Stimulated activated naive B cell treated with anti-CD40 and anti-IgM and Interleukin-4, amounts not matched to agents 10 μg/mL and 1 μg/mL and 100 μg/mL, for 72 hours (primary cell): ENCODE measurements around the gene THAP12.
A peak's percentile ranks its signal among the peaks of the same experiment; 100 is the strongest.
"Not testable (repeated sequence)": the region's sequence is repeated elsewhere in the genome, so short reads cannot be mapped to it uniquely, and the experiment has no call there.

Source experiments
- ATAC-seq, 2 donors: fragments of 150-1000 bp; cut with Tn5 transposase; replicated peaks; 2 replicates each; pipeline ENCODE4 v1.10.0; 2021; ENCODE audit warnings: moderate library complexity in 1 of 2
- DNase-seq: peaks from one replicate; pipeline ENCODE4 v3.0.0; 2021
- H3K27ac Mint-ChIP-seq: one replicate; pipeline ENCODE4 v1.8.0; 2022; ENCODE audit warnings: mild to moderate bottlenecking, mixed read lengths
- H3K27me3 Mint-ChIP-seq, 2 donors: one replicate each; pipeline ENCODE4 v1.8.0; 2022; ENCODE audit warnings: mixed read lengths in 2 of 2
- H3K36me3 Mint-ChIP-seq, 2 donors: one replicate each; pipeline ENCODE4 v1.8.0; 2022; ENCODE audit warnings: mixed read lengths in 2 of 2, mild to moderate bottlenecking in 1 of 2
- H3K4me1 Mint-ChIP-seq, 2 donors: one replicate each; pipeline ENCODE4 v1.8.0; 2022; ENCODE audit warnings: mixed read lengths in 2 of 2, mild to moderate bottlenecking in 1 of 2
- H3K4me3 Mint-ChIP-seq, 2 donors: one replicate each; pipeline ENCODE4 v1.8.0; 2022; ENCODE audit warnings: mild to moderate bottlenecking in 2 of 2, mixed read lengths in 2 of 2, moderate library complexity in 1 of 2
- H3K9me3 Mint-ChIP-seq, 2 donors: one replicate each; pipeline ENCODE4 v1.8.0; 2022; ENCODE audit warnings: mixed read lengths in 2 of 2, mild to moderate bottlenecking in 1 of 2

The THAP12 gene

DNA sequence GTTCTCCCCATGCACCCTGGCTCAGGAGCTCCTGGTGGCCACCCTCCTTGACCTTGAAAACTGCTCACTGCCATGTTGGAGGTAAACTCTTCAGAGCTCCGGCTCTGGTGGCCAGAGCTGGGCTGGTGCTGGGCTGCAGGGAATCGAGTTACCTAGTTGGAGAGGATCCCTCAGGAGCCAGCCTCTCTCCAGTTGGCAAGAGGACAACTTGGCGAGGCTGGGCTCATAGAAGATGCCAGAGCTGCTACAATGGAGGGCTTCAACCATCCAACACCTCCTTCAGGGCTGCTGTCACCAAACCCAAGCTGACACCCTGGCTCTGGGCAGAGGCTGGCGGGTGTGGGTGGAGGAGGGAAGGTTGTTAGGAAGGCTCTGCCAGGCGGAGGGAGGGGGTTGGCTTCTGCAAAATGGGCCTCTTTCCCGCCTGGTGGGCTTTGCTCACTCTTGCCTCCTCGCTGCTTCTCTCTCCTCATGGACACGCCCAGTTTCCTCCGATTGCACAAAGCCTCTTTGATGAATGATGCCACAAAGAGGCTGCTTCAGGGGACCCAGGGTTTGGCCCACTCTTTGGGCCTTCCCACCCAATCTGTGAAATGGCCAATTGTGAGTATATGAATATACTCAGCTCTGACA is 53.1 kb downstream of the THAP12 start:
- H3K27ac Mint-ChIP-seq = no peak overlapping the region
- ATAC-seq = no peak

DNA sequence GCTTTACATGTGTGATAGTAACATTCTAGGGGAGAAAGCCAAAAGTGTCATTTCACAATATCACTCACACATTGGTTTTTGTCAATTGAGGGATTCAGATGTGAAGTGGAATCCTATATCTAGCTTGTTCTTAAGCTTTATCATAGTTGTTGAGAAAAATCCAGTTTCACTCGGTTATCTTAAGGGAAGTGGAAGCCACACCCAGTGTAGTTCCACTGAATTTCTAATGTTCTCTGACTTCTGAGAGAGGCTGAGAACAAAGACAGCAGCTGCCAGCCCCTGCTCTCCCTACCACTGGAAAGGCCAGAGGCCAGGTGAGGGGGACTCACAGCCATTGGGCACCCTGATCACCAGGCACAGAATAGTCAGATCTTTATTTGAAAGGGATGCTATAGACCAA is 53.7 kb downstream of the THAP12 start:
- H3K4me1 Mint-ChIP-seq = no peaks in the 10 kb centered on the region
- no peak overlapping the region for H3K4me3 Mint-ChIP-seq
- no peak overlapping the region for H3K27ac Mint-ChIP-seq
- DNase-seq (no peak), ATAC-seq (no peak)
- peaks cover 17 to 22% of the 10 kb centered on the region in 2 donors for H3K27me3 Mint-ChIP-seq
- H3K9me3 Mint-ChIP-seq = no peaks in the 10 kb centered on the region
- H3K36me3 Mint-ChIP-seq = no peaks in the 10 kb centered on the region

More for the DNA sequence above, 53.1 kb downstream of the THAP12 start:
- DNase-seq = no peak
- H3K4me1 Mint-ChIP-seq = no peaks in the 10 kb centered on the region
- H3K4me3 Mint-ChIP-seq = no peak overlapping the region
- no peaks in the 10 kb centered on the region for H3K36me3 Mint-ChIP-seq
- no peaks in the 10 kb centered on the region for H3K9me3 Mint-ChIP-seq
- H3K27me3 Mint-ChIP-seq = peaks cover 14 to 18% of the 10 kb centered on the region in 2 donors

DNA sequence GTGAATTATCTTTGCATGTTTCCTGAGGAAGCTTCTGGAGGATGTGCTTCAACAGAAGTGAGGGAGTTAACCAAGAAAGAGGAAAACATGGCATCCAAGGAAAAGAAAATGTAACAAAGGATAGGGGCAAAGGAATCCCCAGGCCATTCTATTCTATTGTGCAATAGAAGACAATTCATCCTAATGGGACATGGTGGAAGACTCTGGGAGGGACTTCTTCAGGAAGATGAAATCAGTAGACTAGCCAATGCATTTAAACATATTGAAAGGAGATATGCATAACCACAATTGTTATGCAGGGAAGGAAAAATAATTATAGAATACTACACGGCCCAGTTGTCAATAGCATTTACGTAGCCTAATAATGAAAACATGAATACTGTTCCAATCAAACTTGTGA is 55.7 kb downstream of the THAP12 start:
- Mint-ChIP-seq H3K27me3 (peaks cover 32 to 38% of the 10 kb centered on the region in 2 donors), H3K4me1 (peaks cover 0 to 6% of the 10 kb centered on the region in 2 donors), H3K27ac (no peak overlapping the region), H3K4me3 (no peak overlapping the region), H3K9me3 (no peaks in the 10 kb centered on the region), H3K36me3 (no peaks in the 10 kb centered on the region)
- ATAC-seq (no peak), DNase-seq (no peak)

DNA sequence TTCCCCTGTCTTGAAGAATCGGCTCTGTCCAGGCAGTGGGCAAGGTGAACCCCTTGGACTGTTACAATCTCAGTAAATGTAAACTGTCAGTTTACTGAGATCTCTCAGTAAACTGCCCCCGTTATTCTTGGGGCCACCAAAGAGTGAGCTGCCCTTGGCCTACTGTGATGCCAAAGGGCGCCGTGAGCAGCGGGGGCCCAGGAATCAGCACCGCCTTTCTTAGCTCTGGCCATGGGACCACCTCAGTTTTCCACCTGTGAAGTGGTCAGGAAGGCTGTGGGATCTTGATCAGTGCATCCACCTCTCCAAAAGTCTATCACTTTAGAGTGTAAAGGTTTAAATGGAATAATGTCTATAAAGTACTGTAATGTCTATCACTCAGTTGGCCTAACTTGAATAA is 57.1 kb downstream of the THAP12 start:
- DNase-seq (no peak), ATAC-seq (no peak)
- peaks cover 38 to 41% of the 10 kb centered on the region in 2 donors for H3K27me3 Mint-ChIP-seq
- H3K36me3 Mint-ChIP-seq = no peaks in the 10 kb centered on the region
- peaks cover 0 to 6% of the 10 kb centered on the region in 2 donors for H3K4me1 Mint-ChIP-seq
- no peak overlapping the region for H3K27ac Mint-ChIP-seq
- H3K9me3 Mint-ChIP-seq = no peaks in the 10 kb centered on the region
- no peak overlapping the region for H3K4me3 Mint-ChIP-seq

DNA sequence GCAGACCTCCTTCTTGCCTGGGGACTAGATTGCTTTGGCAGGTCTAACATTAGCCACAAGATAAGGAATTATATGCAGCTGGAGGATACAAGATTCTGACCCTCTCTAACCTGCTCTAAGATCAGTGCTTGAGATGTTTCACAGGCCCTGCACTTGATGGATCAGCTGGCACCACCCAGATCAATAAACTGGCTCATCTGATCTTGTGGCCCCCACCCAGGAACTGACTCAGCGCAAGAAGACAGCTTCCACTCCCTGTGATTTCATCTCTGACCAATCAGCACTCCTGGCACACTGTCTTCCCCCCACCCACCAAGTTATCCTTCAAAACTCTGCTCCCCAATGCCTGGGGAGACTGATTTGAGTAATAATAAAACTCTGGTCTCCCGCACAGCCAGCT is 57.6 kb downstream of the THAP12 start:
- not testable (repeated sequence) for H3K36me3 Mint-ChIP-seq, DNase-seq, H3K27ac Mint-ChIP-seq, H3K9me3 Mint-ChIP-seq, H3K4me1 Mint-ChIP-seq, ATAC-seq, H3K4me3 Mint-ChIP-seq
- H3K27me3 Mint-ChIP-seq = peaks cover 38 to 41% of the 10 kb centered on the region in 2 donors

DNA sequence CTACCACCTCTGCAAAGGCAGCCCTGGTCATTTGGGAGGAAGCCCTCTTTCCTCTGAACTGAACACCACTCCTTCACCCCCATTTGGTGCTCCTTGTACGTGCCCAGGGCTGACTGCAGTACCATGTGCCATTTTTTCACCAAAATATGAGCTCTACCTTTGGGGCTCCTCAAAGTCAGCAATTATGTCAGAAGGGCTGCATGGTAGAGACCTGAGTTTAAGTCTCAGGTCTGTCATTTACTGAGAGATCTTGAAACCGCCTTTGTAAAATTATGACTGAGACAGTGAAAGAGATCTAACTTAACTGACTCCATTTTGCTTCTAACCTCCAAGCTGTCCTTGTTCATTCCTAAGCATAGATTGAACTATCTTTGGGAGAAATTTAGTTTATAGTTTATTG is 58.0 kb downstream of the THAP12 start:
- Mint-ChIP-seq H3K4me3 (no peak overlapping the region), H3K4me1 (peaks cover 0 to 6% of the 10 kb centered on the region in 2 donors), H3K36me3 (no peaks in the 10 kb centered on the region), H3K9me3 (no peaks in the 10 kb centered on the region), H3K27ac (no peak overlapping the region), H3K27me3 (peaks cover 40 to 46% of the 10 kb centered on the region in 2 donors)
- ATAC-seq (no peak), DNase-seq (no peak)

DNA sequence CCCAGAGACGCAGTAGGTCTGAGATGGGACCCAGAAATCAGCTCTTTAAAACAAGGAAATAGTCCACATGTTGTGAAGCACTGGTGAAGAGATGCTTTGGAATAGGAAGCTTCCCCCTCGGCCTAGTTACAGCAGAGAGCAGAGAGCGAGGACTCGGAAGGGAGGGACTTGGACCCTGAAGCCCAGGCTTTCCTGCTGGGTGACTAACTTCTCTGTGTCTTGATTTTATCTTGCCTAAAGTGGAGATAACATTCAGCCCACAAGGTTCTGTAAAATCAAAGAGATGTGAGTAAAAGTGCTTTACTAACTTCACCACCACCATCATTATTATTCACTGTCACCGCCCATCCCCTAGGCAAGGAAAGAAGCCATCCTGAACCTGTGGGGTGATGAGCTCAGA is 58.4 kb downstream of the THAP12 start:
- ATAC-seq (no peak), DNase-seq (no peak)
- Mint-ChIP-seq H3K4me3 (no peak overlapping the region), H3K27ac (no peak overlapping the region), H3K36me3 (no peaks in the 10 kb centered on the region), H3K9me3 (no peaks in the 10 kb centered on the region), H3K27me3 (peaks cover 42 to 47% of the 10 kb centered on the region in 2 donors), H3K4me1 (peaks cover 0 to 6% of the 10 kb centered on the region in 2 donors)

DNA sequence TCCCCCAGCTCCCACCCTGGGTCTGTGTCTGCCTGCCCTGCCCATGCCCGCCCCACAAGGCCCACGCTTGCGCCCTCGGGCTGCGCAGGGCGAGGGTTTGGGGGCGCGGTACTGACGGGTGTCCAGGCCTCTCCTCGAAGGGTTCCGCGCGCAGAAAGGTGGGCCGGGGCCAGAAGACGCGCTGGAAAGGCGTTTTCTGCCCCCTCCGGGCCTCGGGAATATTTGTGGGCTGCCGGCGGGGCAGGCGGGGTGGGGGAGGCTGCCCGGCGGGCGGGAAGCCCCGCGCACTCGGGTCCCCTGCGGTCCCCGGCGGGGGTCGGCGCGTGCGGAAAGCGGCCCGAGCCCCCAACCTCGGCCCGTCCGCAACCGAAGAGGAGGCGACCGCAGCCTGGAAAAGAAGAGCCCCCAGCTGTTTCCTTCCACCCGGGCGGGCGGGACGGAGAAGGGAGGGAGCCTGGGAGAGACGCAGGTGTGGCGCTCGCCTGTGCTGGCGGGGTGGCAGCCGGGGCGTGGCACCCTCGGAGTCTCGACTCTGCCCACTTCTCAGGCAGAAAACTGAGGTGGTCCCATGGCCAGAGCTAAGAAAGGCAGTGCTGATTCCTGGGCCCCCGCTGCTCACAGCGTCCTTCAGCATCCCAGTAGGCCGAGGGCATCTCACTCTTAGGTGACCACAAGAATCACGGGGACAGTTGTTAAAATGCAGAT is 59.0 kb downstream of the THAP12 start:
- H3K4me1 Mint-ChIP-seq = peaks cover 0 to 6% of the 10 kb centered on the region in 2 donors
- H3K27me3 Mint-ChIP-seq = peaks cover 42 to 47% of the 10 kb centered on the region in 2 donors
- no peaks in the 10 kb centered on the region for H3K9me3 Mint-ChIP-seq
- DNase-seq (no peak), ATAC-seq (no peak)
- peak overlapping the region in 1 of 2 donors; percentile 19 for H3K4me3 Mint-ChIP-seq
- no peak overlapping the region for H3K27ac Mint-ChIP-seq
- no peaks in the 10 kb centered on the region for H3K36me3 Mint-ChIP-seq

DNA sequence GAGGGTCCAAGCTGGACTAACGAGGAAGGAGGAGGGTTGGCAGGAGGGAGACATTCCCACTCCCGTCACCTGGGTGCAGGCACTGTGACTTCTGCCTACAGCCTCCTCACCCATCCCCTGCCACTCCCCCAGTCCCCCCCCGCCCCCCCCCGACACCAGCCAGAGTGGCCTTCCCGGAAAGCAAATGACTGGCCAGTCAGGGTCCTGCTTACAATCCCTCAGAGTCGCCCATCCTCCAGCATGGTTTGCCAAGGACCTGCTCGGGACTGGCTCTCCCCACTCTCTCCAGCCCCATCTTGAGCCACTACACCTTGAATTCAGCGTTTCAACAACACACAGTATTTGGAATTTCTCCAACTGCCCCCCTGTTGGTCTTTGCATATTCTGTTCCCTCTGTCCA is 59.6 kb downstream of the THAP12 start:
- Mint-ChIP-seq H3K4me1 (peaks cover 0 to 6% of the 10 kb centered on the region in 2 donors), H3K9me3 (no peaks in the 10 kb centered on the region), H3K36me3 (no peaks in the 10 kb centered on the region), H3K4me3 (no peak overlapping the region), H3K27me3 (peaks cover 42 to 47% of the 10 kb centered on the region in 2 donors), H3K27ac (no peak overlapping the region)
- DNase-seq (no peak), ATAC-seq (no peak)

DNA sequence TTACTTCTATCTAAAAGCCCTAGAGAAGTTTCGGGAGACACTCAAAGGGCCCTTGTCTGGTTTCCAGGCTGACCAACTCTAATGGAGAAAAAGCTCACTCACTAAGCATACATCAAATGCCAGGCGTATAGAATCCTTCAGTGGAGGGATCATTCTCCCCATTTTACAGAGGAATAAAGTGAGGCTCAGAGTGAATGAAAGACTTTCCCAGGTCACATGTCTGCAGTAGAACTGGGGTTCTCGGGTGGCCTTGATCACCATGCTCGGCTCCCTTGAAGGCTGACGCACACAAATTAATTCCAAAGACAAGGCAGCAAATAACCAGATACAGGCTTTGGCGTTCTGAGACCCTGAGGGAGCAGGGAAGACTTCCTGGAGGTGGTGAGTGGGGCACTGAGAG is 60.0 kb downstream of the THAP12 start:
- no peaks in the 10 kb centered on the region for H3K9me3 Mint-ChIP-seq
- H3K36me3 Mint-ChIP-seq = no peaks in the 10 kb centered on the region
- H3K27ac Mint-ChIP-seq = no peak overlapping the region
- ATAC-seq = no peak
- peak overlapping the region in 1 of 2 donors; percentile 14 for H3K4me3 Mint-ChIP-seq
- H3K27me3 Mint-ChIP-seq = peaks cover 42 to 47% of the 10 kb centered on the region in 2 donors
- no peak for DNase-seq
- peaks cover 0 to 6% of the 10 kb centered on the region in 2 donors for H3K4me1 Mint-ChIP-seq

DNA sequence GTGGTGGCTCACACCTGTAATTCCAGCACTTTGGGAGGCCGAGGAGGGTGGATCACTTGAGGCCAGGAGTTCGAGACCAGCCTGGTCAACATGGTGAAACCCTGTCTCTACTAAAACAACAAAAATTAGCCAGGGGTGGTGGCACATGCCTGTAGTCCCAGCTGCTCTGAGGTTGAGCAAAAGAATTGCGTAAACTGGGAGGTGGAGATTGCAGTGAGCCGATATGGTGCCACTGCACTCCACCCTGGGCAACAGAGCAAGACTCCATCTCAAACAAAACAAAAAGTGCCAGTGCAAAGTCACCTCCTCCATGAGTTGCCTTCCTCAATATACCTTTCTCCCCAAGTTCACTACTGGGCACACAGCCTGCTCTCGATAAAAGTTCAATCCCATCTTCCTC is 61.1 kb downstream of the THAP12 start:
- DNase-seq, H3K4me1 Mint-ChIP-seq, H3K27ac Mint-ChIP-seq, H3K9me3 Mint-ChIP-seq, ATAC-seq, H3K4me3 Mint-ChIP-seq, H3K36me3 Mint-ChIP-seq: not testable (repeated sequence)
- peaks cover 39 to 47% of the 10 kb centered on the region in 2 donors for H3K27me3 Mint-ChIP-seq

DNA sequence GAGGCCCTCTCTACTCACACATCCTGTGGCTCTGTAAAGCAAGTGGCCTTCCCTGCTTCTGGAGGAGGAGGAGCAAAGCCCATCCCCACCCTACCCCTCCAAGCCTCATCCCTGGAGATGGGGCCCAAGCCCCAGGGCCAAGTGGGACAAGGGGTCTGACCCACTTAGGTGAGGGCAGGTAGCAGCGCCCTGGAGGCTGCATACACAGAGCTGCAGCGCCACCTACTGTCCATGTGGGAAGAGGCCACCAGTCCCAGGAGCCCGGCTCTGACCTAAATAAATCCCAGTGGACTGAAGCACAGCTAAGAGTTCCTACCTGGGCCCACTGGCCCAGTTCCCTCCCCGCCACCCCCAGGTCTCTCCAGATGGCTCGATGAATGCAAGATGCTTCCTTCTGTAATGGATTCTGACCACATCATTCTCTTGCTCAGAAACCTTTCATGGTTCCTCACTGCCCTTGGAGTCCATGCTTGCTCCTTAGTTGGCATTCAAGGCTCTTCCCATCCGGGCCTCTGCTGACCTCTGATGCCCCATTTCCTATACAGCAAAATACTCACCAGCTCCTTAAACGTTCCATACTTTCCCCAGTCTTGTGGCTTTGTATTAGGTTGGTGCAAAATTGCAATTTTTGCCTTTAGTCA is 62.1 kb downstream of the THAP12 start:
- H3K27ac Mint-ChIP-seq = no peak overlapping the region
- H3K9me3 Mint-ChIP-seq = no peaks in the 10 kb centered on the region
- peak; percentile 72 for DNase-seq
- H3K36me3 Mint-ChIP-seq = no peaks in the 10 kb centered on the region
- no peak overlapping the region for H3K4me3 Mint-ChIP-seq
- peaks cover 40 to 46% of the 10 kb centered on the region in 2 donors for H3K27me3 Mint-ChIP-seq
- peak; percentile 97 to 98 for ATAC-seq
- peaks cover 0 to 6% of the 10 kb centered on the region in 2 donors for H3K4me1 Mint-ChIP-seq

DNA sequence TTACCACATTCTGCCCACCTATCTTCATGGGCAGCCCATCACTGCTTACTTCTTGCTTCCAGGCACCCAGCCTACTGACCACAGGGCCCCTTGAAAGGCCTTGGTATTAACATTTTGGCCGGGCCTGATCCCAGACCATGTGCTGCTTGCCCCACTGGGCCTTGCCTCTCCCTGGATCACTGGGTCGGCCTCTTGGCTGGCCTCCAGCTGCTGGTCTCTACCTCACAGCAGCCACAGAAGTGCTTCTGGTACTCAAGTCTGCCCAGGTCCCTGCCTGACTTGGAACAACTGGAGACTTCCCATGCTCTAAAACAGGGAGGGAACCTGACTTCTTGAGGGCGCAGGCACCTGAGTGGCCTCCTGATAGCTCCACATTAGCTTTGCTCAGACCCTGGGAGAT is 63.6 kb downstream of the THAP12 start:
- Mint-ChIP-seq H3K36me3 (no peaks in the 10 kb centered on the region), H3K27ac (no peak overlapping the region), H3K4me1 (peaks cover 0 to 6% of the 10 kb centered on the region in 2 donors), H3K4me3 (no peak overlapping the region), H3K27me3 (peaks cover 38% of the 10 kb centered on the region in 2 donors), H3K9me3 (no peaks in the 10 kb centered on the region)
- ATAC-seq (no peak), DNase-seq (no peak)

DNA sequence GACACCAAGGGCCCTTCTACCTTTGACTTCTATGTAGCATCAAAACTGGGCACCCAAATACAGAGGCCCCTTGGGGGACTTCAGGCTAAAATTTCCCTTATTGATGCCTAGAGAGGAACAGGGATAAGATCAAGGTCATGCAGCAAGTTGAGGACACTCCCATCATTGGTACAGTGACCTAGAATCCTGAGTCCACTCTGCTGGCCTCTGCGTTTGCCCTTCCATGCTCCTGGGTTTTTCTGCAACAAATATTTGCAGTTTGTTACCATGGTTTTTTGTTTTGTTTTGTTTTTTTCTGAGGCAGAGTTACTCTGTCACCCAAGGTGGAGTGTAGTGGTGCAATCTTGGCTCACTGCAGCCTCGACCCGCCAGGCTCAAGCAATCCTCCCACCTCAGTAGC is 64.2 kb downstream of the THAP12 start:
- Mint-ChIP-seq H3K4me3 (no peak overlapping the region), H3K27me3 (peaks cover 37 to 38% of the 10 kb centered on the region in 2 donors), H3K4me1 (peaks cover 0 to 4% of the 10 kb centered on the region in 2 donors), H3K27ac (no peak overlapping the region), H3K36me3 (no peaks in the 10 kb centered on the region), H3K9me3 (no peaks in the 10 kb centered on the region)
- no peak for ATAC-seq
- DNase-seq = no peak
